Psoas muscle (tissue), 8 donors: Measurements from ENCODE around the gene SLC19A2. TPM values are rescaled to one million over a fixed set of nuclear protein-coding genes. Genes with fewer than 3 reads are reported as not detected.
A peak's percentile ranks its signal among the peaks of the same experiment; 100 is the strongest.

Source experiments
- ATAC-seq, 4 donors: fragments of 200-7000 bp; cut with Tn5 transposase; one replicate each; pipeline ENCODE4 v1.9.1; 2020; ENCODE audit warnings: moderate library complexity in 3 of 4, mild to moderate bottlenecking in 2 of 4
- DNase-seq, 2 donors: peaks; one replicate each; pipeline ENCODE4 v3.0.0-alpha.2; 2020
- H3K27ac ChIP-seq: fragments of 200-600 bp; one replicate; pipeline ENCODE4 v1.8.0; 2022
- H3K27me3 ChIP-seq, 3 donors: fragments of 200-600 bp in 1 of 3; one replicate each; pipeline versions ENCODE4 v1.6.1 to v1.8.0; 2013 to 2022; ENCODE audit warnings: low read length in 2 of 3, mild to moderate bottlenecking in 2 of 3, moderate library complexity in 1 of 3; ENCODE audit not compliant: insufficient read depth in 3 of 3
- H3K36me3 ChIP-seq, 2 donors: fragments of 200-600 bp in 1 of 2; one replicate each; pipeline versions ENCODE4 v1.6.1 to v1.8.0; 2013 to 2022; ENCODE audit warnings: low read depth in 1 of 2, mild to moderate bottlenecking in 1 of 2, moderate library complexity in 1 of 2; ENCODE audit not compliant: insufficient read depth in 1 of 2
- H3K4me1 ChIP-seq: fragments of 200-600 bp; one replicate; pipeline ENCODE4 v1.8.0; 2022
- H3K4me3 ChIP-seq: fragments of 200-600 bp; one replicate; pipeline ENCODE4 v1.8.0; 2022; ENCODE audit warnings: mild to moderate bottlenecking
- H3K9me3 ChIP-seq: fragments of 200-600 bp; one replicate; pipeline ENCODE4 v1.8.0; 2022
- CTCF ChIP-seq: fragments of 200-600 bp; IDR thresholded peaks from one replicate; pipeline ENCODE4 v1.8.0; 2022; ENCODE audit warnings: antibody characterized with exemption
- WGBS, 3 donors: extraction: QIAGEN DNeasy Blood & Tissue Kit; methylation state at CpG; one replicate each; pipeline versions ENCODE4 v1.1.6 to v1.1.7; 2013; 5-methylcytosine and 5-hydroxymethylcytosine counted together
- intact Hi-C, 2 donors: fragments of 100-400 bp; cut with DNase I; formaldehyde crosslinking; loops; one replicate each; pipeline versions ENCODE4 v1.11.0 to v1.14.2; 2022
- polyA plus RNA-seq, 3 donors: library from polyadenylated mRNA; stranded (reverse); fragments of 200-250 nt; gene quantifications; one replicate each; pipeline ENCODE4 v1.2.3, GENCODE V29; 2013
- total RNA-seq, 4 donors: library from RNA; stranded (reverse); fragmentation: NEBNext Ultra II Directional in 2 of 4; extraction: Animal tissue kit (Norgen Biotek cat#: 25700) in 2 of 4; gene quantifications; one replicate each; pipeline versions ENCODE4 v1.2.1 to v1.2.4, GENCODE V29; 2021 to 2023
- donor health status: healthy with polysubstance abuse.
- donor health status: DM: no; HTN: no; CAD: no; lungs with moderate emphysema.
- donor health status: Bipolar disorder and iron deficiency.
- donor health status: healthy.
- donor health status: DM: yes; HTN: yes; CAD: no.
- donor health status: DM: no; HTN: no; CAD: no.
- donor health status: DM: no; HTN: no; CAD: no.
- donor health status: DM: yes; HTN: yes; CAD: no.

The SLC19A2 gene
- total and polyA plus RNA-seq, 7 donors: 23.6 to 151 (median 135) TPM

- Histone ChIP-seq H3K4me1 (no peaks in the 10 kb centered on the region), H3K9me3 (no peaks in the 10 kb centered on the region), H3K36me3 (no peaks in the 10 kb centered on the region), H3K27me3 (peaks cover 0 to 28% (median 0%) of the 10 kb centered on the region in 3 donors), H3K27ac (no peak overlapping the region), H3K4me3 (peak overlapping the region; percentile 60)
- 43 to 51% (median 50%) methylated on average over 6 of the region's 6 CpGs for WGBS, 3 donors
- no peak for TF ChIP-seq CTCF
- intact Hi-C loops: no loop called here
- DNase-seq (no peak), ATAC-seq (no peak)
Observed at GRCh38 chr1:169426174-169426705, 59.5 kb downstream of the SLC19A2 start.

- H3K4me1 ChIP-seq: no peaks in the 10 kb centered on the region
- no peak for TF ChIP-seq CTCF
- H3K27ac ChIP-seq: no peak overlapping the region
- no peak overlapping the region for H3K4me3 ChIP-seq
- no peak for DNase-seq
- intact Hi-C loops: no loop called here
- WGBS, 3 donors: 86 to 95% (median 93%) methylated on average over 5 of the region's 5 CpGs
- no peak for ATAC-seq
- H3K27me3 ChIP-seq: peaks cover 0 to 9% (median 0%) of the 10 kb centered on the region in 3 donors
- H3K9me3 ChIP-seq: no peaks in the 10 kb centered on the region
- no peaks in the 10 kb centered on the region for H3K36me3 ChIP-seq
Observed at GRCh38 chr1:169421309-169421708, 64.4 kb downstream of the SLC19A2 start.

GRCh38 chr1:169414952-169415351 lies 70.8 kb downstream of the SLC19A2 start:
- no peak for ATAC-seq
- WGBS, 3 donors: 84 to 91% (median 88%) methylated on average over 2 of the region's 2 CpGs

More at GRCh38 chr1:169414952-169415351, 70.8 kb downstream of the SLC19A2 start:
- Histone ChIP-seq H3K27ac (no peak overlapping the region), H3K4me1 (no peaks in the 10 kb centered on the region), H3K36me3 (no peaks in the 10 kb centered on the region), H3K27me3 (no peaks in the 10 kb centered on the region), H3K4me3 (no peak overlapping the region), H3K9me3 (no peaks in the 10 kb centered on the region)
- no peak for DNase-seq
- no peak for TF ChIP-seq CTCF
- intact Hi-C loops: no loop called here

Other genes with a start within 250 kb of the SLC19A2 start
- 1 to 10 TPM; 3.9 to 6.4 (median 4.4) TPM for gene NME7, start 118.1 kb downstream of the SLC19A2 start, total RNA-seq
- gene NME7, start 118.1 kb downstream of the SLC19A2 start, polyA plus RNA-seq: 10 to 100 TPM in 1 of 3 donors, 1 to 10 TPM in 2; 4.8 to 14.1 (median 7.9) TPM
- 10 to 100 TPM; 12.7 to 14.9 (median 13.7) TPM for gene BLZF1, start 117.7 kb downstream of the SLC19A2 start, total RNA-seq
- gene BLZF1, start 117.7 kb downstream of the SLC19A2 start, polyA plus RNA-seq: 10 to 100 TPM; 10.0 to 23.9 (median 18.4) TPM
- under 1 TPM; 0.17 to 0.87 (median 0.47) TPM for gene CCDC181, start 58.5 kb downstream of the SLC19A2 start, total RNA-seq
- 1 to 10 TPM in 1 of 3 donors, under 1 TPM in 2; 0.13 to 2.9 (median 0.25) TPM for gene CCDC181, start 58.5 kb downstream of the SLC19A2 start, polyA plus RNA-seq
- gene F5, start 100.5 kb upstream of the SLC19A2 start, total RNA-seq: under 1 TPM in 3 of 4 donors, not detected in 1; 0.07 to 0.22 (median 0.08) TPM
- gene F5, start 100.5 kb upstream of the SLC19A2 start, polyA plus RNA-seq: under 1 TPM in 2 of 3 donors, not detected in 1; 0.01 to 0.08 TPM
- 1 to 10 TPM; 1.3 to 3.9 (median 1.5) TPM for gene SELP, start 144.2 kb upstream of the SLC19A2 start, total RNA-seq
- gene SELP, start 144.2 kb upstream of the SLC19A2 start, polyA plus RNA-seq: 1 to 10 TPM; 1.1 to 1.3 (median 1.3) TPM
- 1 to 10 TPM; 1.1 to 3.1 (median 1.8) TPM for gene SELL, start 225.7 kb upstream of the SLC19A2 start, total RNA-seq
- gene SELL, start 225.7 kb upstream of the SLC19A2 start, polyA plus RNA-seq: under 1 TPM; 0.14 to 0.35 (median 0.33) TPM
- gene SELE, start 248.1 kb upstream of the SLC19A2 start, total RNA-seq: 1 to 10 TPM in 1 of 4 donors, under 1 TPM in 2, not detected in 1; 0.12 to 1.3 (median 0.62) TPM
- gene SELE, start 248.1 kb upstream of the SLC19A2 start, polyA plus RNA-seq: under 1 TPM; 0.14 to 0.36 (median 0.17) TPM